NCI-H2107 (cell line): Measurements from ENCODE around the gene LYRM2.
"Not testable (repeated sequence)": the region's sequence is repeated elsewhere in the genome, so short reads cannot be mapped to it uniquely, and the experiment has no call there.

Experiments
- DNase-seq: peaks from one replicate; lab custom pipeline; 2025; lab: John Stamatoyannopoulos, UW

Gene LYRM2

DNA sequence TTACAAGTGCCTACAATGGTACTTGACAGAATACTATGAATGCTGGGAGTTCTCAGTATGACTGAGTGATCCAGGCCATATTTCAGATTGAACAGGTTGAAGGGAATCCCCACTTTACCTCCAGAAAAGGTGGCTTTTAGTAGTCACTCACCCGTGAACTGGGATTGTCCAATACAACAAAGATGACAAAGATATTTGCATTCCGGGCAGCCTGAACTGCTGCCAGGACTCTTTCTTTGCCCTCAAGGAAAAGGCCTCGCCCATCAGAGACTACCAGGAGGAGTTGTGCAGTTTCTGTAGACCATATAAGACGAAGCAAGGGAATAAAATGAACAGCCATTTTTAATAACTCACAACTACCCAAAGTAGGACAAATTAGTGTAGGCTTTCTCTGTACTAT, 6.3 kb upstream of the LYRM2 start:
- DNase-seq = no peak

DNA sequence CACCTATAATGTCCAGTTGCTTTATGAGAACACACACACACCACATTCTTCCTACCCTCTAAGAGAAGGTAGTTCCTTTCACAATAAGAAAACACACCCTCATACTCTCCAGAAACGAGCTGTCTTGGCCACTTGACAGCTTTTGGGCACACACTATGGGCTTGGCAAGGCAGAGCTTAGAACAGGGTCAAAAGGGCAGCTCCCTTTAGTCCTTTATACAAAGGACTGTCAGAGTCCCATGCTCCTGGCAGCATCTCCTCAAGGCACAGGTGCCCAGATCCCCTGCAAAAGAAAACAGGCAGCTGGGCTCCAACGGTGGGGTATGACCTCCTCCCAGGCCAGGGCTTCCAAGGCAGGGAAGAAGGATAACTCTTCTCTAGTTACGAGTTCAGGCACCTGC, 4.9 kb upstream of the LYRM2 start:
- DNase-seq = no peak

DNA sequence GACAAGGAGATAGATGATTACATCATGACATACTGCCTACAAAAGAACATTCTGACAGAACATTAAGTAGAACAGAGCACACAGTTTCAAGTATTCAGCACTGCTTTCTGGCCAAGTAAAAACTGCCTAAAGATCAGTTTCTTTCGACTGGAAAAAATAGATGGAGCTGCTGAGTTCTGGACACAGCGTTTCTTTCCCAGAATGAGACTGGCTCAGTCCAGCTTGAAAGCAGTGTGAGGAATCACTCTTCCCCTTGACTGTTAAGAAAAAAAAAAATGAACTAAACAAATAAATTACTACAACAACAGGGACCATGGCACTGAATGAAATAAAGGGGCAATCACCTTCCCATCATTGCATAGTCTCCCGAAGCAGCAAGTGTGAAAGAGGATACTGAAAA, 4.4 kb upstream of the LYRM2 start:
- no peak for DNase-seq

DNA sequence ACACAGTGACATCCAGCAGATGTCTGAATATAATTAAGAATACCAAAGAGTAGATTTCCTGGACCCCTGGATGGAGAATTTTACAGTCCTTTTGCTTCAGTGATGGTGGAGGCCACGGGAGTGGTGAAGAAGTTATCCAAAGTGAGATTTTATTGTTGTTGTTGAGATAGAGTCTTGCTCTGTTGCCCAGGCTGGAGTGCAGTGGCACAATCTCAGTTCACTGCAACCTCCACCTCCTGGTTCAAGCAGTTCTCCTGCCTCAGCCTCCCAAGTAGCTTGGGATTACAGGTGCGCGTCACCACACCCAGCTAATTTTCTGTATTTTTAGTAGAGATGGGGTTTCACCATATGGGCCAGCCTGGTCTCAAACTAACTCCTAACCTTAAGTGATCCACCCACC, 3.0 kb upstream of the LYRM2 start:
- DNase-seq = not testable (repeated sequence)

DNA sequence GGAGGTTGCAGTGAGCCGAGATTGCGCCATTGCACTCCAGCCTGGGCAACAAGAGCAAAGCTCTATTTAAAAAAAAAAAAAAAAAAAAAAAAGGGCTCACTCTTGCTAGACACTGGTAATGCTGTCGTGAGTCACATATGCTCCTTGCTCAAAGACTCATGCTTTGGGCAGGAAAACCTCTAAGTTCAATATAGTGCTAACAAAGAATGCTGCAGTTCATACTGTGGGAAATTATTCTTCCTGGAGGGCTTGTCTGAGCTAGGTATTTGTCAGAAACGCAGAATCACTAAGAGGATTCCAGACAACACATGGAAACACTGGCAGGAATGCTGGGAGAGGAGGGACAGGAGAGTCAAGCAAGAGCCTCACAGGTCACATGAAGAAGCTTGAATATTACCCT, 2.3 kb upstream of the LYRM2 start:
- no peak for DNase-seq

DNA sequence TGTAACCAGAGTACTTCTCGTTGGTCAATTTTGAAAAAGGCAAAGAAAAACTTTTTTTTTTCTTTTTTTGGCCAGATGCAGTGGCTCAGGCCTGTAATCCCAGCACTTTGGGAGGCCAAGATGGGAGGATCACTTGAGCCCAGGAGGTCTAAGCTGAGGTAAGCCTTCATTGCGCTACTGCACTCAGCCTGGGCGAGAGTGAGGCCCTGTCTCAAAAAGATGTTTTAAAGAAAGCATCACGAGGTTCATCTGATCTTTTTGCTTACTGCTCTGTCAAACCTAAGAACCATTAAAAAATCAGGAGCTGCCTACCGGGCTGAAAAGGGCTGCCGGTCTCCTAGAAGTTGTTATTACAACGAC, 607 bp downstream of the LYRM2 start:
- no peak for DNase-seq

DNA sequence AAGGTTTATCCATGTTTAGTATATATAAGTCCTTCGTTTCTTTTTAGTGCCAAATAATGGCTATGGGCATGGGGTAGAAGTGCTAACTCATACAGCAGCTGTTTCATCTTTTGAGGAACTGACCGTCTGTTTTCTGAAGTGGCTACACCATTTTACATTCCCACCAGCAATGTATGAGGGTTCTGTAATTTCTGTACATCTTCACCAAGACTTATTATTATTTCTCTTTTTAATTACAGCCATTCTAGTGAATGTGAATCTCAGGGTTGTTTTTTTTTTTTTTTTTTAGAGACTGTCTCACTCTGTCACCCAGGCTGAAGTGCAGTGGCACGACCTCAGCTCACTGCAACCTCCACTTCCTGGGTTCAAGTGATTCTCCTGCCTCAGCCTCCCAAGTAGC, 2.1 kb downstream of the LYRM2 start:
- not testable (repeated sequence) for DNase-seq

DNA sequence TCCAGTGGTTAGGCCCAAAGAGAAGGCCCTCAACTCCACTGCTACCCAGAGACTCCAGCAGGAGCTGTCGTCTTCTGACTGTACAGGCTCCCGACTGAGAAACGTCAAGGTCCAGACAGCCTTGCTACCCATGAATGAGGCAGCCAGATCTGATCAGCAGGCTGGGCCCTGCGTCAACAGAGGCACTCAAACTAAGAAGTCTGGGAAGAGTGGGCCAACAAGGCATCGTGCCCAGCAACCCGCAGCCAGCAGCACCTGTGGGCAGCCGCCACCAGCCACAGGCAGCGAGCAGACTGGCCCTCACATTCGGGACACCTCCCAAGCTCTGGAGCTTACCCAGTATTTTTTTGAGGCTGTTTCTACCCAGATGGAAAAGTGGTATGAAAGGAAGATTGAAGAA, 8.1 kb downstream of the LYRM2 start:
- no peak for DNase-seq

DNA sequence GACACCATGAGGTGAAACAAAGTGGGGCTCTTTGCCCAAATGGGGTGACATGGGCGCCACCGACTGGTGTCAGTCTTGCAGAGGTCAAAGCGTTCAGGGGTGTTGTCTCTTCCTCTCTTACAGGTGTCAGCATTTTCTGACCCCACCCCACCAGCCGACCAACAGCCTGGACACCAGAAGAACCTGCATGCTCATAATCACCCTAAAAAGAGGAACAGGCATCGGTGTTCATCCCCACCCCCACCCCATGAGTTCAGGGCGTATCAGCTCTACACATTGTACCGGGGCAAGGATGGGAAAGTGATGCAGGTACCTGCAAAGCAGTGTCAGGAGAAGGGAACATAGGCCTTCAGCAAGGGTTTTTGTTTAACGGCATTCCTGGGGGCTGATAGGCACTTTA, 14.8 kb downstream of the LYRM2 start:
- DNase-seq = no peak

DNA sequence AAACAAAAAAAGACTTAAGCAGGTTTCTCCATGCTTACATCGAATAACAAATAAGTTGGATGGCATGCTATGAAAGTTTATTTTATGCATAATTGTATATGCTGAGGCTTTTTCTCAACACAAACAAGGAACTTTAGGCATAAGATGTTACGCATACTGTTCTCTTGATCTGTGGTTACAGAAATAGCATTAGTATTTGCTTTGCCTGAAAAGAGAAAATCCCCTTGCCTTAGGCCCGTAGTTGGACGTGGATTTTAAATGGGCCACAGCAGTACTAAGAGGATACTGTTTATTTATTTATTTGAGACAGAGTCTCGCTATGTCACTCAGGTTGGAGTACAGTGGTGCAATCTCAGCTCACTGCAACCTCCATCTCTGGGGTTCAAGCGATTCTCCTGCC, 19.0 kb downstream of the LYRM2 start:
- DNase-seq = no peak

DNA sequence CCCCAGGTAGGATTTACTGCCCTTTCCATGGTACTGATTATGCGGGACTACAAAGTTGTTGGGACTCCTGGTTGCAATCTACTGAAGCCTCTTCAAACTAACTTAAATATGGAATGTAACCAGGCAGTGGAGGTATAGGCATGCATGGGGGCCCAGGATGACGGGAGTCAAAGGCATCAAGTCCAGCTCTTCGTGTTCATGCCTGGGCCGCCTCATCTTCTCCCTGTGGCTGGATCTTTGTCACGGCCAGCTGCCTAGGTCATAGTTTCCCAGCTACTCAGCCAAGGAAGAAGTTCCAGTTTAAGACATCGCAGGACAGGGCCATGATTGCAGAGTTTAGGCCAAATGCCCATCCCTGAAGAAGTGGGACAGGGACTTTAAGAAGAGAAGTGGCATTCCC, 20.5 kb downstream of the LYRM2 start:
- DNase-seq = no peak

DNA sequence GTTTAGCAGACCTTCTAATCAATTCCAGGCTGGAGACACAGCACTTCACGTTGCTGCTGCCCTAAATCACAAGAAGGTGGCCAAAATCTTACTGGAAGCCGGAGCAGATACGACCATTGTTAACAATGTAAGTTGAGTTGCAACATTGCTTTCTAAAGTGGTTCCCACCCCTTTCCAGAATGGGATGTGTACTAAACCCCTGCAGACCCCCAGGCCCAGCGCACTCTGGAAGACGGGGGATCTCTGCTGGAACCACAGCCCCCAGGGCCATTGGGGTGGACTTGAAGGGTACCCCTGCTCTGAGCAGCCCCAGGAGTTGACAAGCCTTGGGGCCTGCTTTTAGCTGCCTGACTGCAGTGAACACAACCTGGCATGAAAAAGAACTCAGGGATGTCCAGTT, 22.0 kb downstream of the LYRM2 start:
- no peak for DNase-seq

DNA sequence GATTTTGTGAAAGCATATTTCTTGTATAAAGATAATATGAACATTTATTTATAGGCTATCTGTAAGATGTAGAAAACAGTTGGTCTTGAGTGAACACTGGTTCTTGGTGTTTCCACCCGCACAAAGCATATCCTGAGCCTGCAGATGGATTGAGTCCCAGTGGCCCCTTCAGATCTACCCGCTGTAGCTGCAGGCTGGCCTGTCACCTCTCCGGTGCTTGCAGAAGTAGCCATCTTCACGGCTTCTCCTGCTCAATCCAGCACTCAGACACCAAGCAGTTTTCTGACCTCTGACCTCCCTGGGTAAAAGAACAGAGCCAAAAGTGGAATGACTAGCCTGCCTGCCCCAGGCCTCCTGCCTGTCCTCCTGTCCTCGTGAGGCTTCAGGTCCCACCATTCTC, 22.7 kb downstream of the LYRM2 start:
- no peak for DNase-seq

DNA sequence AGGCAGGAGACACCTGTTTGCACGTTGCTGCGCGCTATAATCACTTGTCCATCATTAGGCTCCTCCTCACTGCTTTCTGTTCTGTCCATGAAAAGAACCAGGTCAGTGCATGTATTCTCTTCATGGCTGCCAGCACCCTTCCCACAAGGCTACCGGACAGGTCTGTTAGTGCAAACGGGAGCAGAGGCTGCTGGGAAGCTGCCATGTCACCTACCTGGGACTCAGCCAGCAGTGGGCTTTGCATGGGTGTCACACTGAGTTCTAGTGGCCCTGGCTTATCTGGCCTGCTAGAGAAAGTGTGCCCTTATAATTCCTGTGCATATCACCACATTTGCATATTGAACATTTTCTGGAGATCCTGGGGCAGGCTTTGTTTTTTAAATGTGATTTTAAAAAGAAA, 24.8 kb downstream of the LYRM2 start:
- DNase-seq = no peak

DNA sequence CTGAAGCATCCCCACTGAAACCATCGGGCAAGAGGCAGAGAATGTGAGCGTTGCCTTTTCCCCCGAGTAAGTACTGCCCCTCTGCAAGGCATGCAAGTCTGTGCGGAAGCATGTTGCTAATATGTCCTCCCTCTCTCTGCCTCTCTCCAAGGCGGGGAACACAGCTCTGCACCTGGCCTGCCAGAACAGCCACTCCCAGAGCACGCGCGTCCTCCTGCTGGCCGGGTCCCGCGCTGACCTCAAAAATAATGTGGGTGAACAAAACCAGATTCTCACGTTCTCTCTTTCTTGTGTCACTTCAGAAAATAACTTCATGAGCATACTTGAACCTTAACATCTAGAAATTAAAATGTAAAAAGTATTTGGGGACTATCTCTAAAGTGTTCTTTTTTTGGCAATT, 26.4 kb downstream of the LYRM2 start:
- DNase-seq = no peak

DNA sequence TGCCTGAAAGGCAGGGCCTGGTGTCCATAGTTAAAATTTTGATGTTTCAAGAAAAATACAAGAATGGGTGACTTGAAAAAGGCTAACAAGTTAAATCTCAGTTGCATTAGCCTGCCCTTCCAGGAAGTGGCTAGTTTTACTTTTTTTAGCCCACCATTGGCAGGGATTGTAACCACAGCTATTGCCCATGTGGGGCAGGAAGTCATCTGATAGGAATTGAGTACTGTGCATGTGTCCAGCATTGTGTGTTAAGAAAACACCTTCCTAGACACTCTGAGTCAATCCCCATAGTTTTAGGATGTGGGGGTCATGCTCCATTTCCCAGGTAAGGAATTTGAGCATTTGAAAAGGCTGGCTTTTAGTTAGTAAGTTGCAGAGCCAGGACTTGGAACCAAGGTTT, 26.9 kb downstream of the LYRM2 start:
- DNase-seq = no peak

DNA sequence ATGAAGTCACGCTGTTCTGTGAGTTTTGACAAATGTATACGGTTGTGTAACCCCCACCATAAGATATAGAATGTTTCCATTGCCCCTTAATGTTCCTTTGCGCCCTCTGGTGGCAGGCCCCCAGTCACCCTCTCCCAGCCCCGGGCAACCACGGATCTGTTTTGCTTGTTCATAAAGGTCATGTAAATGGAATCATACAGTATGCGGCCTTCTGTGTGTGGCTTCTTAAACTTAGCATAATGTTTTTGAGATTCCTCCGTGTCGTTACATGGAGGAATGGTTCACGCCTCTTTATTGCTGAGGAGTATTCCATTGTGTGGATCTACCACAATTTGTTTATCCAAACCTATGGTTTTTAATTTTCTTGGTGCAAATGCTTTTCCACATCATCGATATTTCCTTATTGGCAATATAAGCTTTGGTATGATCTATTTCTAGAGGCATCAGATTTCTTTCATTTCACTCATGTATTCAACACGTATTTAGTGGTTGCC, 28.4 kb downstream of the LYRM2 start:
- DNase-seq = no peak

DNA sequence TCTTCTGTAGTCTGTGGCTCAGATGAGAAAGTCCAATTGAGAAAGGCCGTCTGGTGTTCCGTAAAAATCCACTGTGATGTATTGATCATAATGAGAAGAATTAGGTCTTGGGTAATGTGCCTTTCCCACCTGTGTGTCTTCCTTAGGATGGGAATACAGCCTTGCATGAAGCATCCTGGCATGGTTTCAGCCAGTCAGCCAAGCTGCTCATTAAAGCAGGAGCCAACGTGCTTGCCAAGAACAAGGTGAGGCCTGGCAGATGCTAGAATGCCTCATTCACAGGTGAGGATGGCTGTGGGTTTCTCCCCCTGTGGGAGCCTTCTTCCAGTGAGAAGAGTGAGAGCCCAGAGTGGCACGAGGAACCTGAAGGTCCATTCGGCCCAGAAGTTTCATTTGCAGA, 32.7 kb downstream of the LYRM2 start:
- no peak for DNase-seq

DNA sequence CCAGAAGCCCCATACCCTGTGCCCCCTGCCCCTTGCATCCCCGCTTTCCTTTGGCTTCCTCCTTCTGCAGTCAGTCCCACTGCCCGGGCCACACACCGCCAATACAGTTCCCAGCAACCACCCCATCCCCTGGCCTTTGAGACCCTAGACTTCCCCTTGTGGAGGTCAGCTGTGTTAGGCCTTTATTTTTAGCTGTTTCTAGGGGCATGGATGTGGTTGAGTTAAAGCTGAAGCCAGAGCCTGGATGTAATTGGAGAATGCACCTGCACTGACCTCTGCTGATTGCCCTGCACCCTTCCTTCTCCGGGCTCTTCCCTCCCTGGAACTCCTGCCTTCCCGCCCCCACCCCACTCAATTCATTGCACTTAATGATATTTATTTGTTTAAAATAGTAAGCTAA, 33.9 kb downstream of the LYRM2 start:
- no peak for DNase-seq

DNA sequence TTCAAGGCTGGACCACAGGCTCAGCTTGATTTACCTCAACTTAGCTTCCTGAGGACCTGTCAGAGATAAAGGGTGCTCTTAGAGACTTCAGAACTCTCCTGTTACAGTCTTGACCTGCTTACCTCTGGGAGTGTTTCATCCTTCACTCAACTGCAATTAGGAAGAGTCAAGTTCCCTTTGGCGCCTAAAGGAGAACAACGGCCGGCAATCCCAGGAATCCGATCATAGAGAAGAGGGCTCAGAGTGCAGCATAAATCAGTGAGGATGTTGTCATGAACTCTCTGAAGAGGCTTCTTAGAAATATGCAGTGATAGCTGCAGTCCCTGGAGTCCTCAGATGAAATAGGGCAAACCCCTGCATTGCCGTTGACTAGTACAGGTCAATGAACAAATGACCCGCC, 36.4 kb downstream of the LYRM2 start:
- DNase-seq = no peak

DNA sequence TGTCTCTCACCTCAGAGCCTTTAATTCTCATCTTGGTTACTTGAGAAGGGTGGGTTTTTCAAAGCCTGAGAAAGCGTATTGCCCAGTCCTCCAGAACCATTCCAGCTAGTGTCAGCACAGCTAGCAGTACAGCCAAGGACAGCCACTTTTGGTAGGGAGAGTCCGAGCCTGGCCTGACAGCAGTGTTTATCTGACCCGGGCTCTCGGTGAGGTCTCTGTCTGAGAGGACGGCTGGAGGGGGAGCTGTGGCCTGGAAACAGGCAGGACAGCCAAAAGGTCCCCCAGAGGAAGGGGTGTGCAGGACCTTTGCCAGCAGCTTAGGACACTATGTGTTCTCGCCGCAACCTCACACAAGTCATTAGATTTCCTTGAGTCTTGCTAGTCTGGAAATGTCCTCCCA, 38.8 kb downstream of the LYRM2 start:
- DNase-seq = no peak

DNA sequence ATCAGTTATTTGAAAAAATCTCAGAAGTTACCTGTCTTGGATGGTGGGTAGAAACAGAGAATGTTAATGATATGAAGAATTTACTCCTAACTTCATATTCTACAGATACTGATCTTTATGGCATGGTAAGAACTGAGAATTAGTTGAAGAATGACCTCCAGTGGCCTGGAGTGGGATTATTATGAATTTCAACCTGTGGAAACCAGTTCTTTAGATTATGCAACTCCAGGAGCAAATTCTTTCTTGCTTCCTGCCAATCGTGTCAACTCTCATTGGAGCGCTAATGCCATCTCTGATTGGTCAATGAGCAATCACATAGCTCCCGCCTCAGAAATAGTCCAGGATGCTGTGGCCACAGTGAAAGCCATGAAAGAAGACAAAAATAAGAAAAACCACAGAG, 40.6 kb downstream of the LYRM2 start:
- no peak for DNase-seq

DNA sequence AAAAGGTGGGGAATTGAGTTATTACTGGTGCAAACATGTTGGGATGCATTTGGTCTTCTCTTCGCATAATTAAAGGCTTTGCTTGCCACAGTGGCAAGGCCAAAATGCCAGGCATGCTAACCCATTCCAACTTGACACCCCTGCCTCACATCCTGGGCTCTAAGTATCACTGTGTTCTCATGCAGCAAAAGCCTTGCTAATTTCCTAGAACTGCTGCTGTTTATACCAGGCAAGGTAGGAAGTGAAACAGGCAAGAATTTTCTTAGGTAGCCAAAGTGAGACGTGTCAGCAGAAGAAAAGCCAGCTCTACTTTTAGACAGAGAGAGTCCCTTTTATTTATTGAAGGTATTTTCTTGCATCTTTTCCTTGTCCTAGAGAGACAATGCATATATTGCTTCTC, 41.2 kb downstream of the LYRM2 start:
- DNase-seq = no peak

DNA sequence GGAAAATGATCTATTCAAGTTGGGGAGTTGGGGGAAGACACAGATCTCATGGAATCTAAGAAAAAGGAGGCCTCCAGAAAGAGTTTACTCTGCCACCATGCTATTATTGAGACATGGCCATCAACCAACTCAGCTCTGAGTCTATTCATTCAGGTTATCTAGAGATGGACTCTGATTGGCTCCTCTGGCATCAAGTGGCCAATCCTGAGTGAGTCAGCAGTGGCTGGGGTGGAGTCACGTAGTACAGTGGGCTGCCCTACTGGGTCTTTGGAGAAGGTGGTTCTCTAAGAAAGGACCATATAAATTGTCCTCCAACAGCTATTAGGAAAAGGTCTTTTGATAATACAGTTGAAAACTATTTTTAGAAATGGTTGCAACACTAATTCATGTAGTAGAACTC, 42.1 kb downstream of the LYRM2 start:
- DNase-seq = no peak

DNA sequence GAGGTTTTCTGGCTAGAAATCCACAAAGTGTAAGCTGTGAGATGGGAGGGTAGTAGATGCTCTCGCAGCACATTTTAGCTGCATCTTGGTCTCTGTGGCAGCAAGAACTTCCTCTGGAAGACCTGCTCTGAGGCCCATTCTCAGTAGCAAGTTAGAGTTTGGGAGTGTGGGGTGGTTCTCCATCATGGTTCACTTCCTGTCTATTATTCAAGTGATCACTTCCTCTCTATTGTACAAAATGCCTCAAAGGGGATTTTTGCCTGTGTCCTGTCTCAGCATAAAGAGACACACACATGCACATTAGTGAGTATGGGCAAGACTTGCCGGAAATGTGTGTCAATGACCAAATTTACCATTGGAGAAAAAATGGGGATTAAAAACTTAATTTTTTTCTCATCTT, 42.5 kb downstream of the LYRM2 start:
- no peak for DNase-seq
